ENCODE measurements around the gene HHIPL1.

Gene HHIPL1

GRCh38 chr14:99690636-99691035 is 45.7 kb downstream of the HHIPL1 start:
- no peak for DNase-seq (ENCODE audit: low read depth)

GRCh38 chr14:99691111-99691885 is 46.4 kb downstream of the HHIPL1 start:
- no peak for DNase-seq (ENCODE audit: low read depth)

GRCh38 chr14:99693918-99694317 is 49.0 kb downstream of the HHIPL1 start:
- no peak for DNase-seq (ENCODE audit: low read depth)

GRCh38 chr14:99696929-99697328 is 52.0 kb downstream of the HHIPL1 start:
- no peak for DNase-seq (ENCODE audit: low read depth)

GRCh38 chr14:99698236-99698635 is 53.3 kb downstream of the HHIPL1 start:
- no peak for DNase-seq (ENCODE audit: low read depth)

GRCh38 chr14:99698642-99699041 is 53.7 kb downstream of the HHIPL1 start:
- DNase-seq (ENCODE audit: low read depth), result no peak

- DNase-seq (ENCODE audit: low read depth), result no peak
These were observed 54.3 kb downstream of the HHIPL1 start for GRCh38 chr14:99699085-99699760.

GRCh38 chr14:99699861-99700260 is 54.9 kb downstream of the HHIPL1 start:
- no peak for DNase-seq (ENCODE audit: low read depth)

- no peak for DNase-seq (ENCODE audit: low read depth)
These were observed 55.5 kb downstream of the HHIPL1 start for GRCh38 chr14:99700379-99700778.

- DNase-seq (ENCODE audit: low read depth), result no peak
These were observed 56.3 kb downstream of the HHIPL1 start for GRCh38 chr14:99701260-99701659.

- no peak for DNase-seq (ENCODE audit: low read depth)
These were observed 57.2 kb downstream of the HHIPL1 start for GRCh38 chr14:99702115-99702514.

GRCh38 chr14:99703381-99703780 is 58.5 kb downstream of the HHIPL1 start:
- no peak for DNase-seq (ENCODE audit: low read depth)

GRCh38 chr14:99704037-99704436 is 59.1 kb downstream of the HHIPL1 start:
- DNase-seq (ENCODE audit: low read depth), result no peak

- DNase-seq (ENCODE audit: low read depth), result no peak
These were observed 61.4 kb downstream of the HHIPL1 start for GRCh38 chr14:99706107-99706900.

- no peak for DNase-seq (ENCODE audit: low read depth)
These were observed 62.5 kb downstream of the HHIPL1 start for GRCh38 chr14:99707420-99707819.

- no peak for DNase-seq (ENCODE audit: low read depth)
These were observed 63.0 kb downstream of the HHIPL1 start for GRCh38 chr14:99707921-99708320.

GRCh38 chr14:99708449-99708848 is 63.5 kb downstream of the HHIPL1 start:
- no peak for DNase-seq (ENCODE audit: low read depth)

GRCh38 chr14:99713972-99714371 is 69.0 kb downstream of the HHIPL1 start:
- no peak for DNase-seq (ENCODE audit: low read depth)

GRCh38 chr14:99715266-99716000 is 70.5 kb downstream of the HHIPL1 start:
- no peak for DNase-seq (ENCODE audit: low read depth)

GRCh38 chr14:99716091-99716849 is 71.3 kb downstream of the HHIPL1 start:
- no peak for DNase-seq (ENCODE audit: low read depth)

All from stromal cell of bone marrow (primary cell).